GM20000 (cell line): ENCODE results near the gene AKR1B15.

Experiments
- DNase-seq: peaks from one replicate; pipeline ENCODE4 v3.0.0; 2012; ENCODE audit warnings: low spot score
- TF ChIP-seq, protein P1 (sequence below): IDR thresholded peaks from 2 replicates; pipeline ENCODE4 v1.5.1; 2012; ENCODE audit warnings: mild to moderate bottlenecking, control low read depth; ENCODE audit errors: extremely low read depth, missing control alignments

The AKR1B15 gene

DNA sequence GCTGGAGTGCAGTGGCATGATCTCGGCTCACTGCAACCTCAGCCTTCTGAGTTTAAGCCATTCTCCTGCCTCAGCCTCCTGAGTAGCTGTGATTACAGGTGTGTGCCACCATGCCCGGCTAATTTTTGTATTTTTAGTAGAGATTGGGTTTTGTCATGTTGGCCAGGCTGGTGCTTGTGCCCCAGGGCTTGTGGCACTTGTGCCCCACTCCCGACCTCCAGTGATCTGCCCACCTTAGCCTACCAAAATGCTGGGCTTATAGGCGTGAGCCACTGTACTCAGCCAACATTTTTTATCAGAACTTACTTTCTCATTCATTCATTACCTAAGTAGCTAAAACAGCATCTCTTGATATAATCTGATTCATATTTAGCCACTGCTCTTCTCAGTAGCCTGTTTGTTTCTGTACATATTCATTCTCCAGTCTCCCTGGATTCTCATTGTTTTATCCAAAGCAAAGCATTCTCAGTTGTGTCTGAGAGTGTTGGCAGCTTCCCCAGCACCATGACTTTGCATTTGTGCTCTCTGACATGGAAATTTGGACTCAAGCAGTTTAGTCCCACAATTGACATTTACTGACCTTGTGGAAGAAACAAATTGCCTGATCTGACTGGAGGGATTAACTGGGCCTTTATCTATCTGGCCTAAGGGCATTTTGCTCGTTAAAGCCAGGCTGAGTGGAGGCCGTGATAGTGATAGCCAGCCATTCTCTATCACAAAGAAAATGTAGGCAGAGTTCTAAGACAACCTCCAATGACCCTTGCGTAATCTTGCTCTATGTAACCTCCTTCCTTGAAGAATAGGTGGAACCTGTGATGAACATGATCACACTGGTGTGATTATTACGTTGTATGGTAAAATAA lies 44.9 kb downstream of the AKR1B15 start:
- TF ChIP-seq, protein P1, sequence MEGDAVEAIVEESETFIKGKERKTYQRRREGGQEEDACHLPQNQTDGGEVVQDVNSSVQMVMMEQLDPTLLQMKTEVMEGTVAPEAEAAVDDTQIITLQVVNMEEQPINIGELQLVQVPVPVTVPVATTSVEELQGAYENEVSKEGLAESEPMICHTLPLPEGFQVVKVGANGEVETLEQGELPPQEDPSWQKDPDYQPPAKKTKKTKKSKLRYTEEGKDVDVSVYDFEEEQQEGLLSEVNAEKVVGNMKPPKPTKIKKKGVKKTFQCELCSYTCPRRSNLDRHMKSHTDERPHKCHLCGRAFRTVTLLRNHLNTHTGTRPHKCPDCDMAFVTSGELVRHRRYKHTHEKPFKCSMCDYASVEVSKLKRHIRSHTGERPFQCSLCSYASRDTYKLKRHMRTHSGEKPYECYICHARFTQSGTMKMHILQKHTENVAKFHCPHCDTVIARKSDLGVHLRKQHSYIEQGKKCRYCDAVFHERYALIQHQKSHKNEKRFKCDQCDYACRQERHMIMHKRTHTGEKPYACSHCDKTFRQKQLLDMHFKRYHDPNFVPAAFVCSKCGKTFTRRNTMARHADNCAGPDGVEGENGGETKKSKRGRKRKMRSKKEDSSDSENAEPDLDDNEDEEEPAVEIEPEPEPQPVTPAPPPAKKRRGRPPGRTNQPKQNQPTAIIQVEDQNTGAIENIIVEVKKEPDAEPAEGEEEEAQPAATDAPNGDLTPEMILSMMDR = no peak
- no peak for DNase-seq

DNA sequence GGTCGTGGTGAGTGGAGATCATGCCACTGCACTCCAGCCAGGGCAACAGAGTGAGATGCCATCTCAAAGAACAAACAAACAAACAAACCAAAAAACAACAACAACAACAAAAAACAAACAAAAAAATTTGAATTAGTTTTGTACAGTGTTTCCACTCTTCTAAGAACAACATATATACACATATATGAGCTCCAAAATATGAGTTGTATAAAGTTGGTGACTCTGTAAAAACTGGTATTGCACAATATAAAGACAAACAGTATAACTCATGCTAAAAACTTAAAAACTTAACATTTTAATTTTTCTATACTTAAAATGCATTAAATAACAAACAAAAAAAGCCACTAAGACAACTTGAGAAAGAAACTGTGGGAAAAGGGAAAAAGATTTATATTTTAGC lies 46.0 kb downstream of the AKR1B15 start:
- no peak for DNase-seq
- TF ChIP-seq, protein P1 = no peak

DNA sequence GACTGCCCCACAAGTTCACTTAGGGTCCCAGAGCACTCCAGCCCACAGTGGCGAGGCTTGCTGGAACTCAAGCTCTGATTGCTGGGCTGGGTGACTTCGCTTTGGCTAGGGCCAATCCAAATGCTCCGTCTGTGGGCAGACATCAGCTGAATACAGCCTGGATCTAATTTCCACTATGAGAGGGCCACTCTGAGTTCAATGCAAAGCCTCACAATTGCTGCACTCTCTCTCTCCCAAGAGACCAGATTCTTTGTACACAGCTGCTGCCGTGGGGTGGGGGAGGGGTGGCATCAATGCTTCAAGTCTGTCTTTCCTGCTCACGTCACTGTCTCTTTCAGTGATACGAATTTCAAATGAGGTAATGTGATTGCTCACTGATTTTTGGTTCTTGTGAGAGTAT lies 50.5 kb downstream of the AKR1B15 start:
- TF ChIP-seq, protein P1 = no peak
- DNase-seq = no peak

DNA sequence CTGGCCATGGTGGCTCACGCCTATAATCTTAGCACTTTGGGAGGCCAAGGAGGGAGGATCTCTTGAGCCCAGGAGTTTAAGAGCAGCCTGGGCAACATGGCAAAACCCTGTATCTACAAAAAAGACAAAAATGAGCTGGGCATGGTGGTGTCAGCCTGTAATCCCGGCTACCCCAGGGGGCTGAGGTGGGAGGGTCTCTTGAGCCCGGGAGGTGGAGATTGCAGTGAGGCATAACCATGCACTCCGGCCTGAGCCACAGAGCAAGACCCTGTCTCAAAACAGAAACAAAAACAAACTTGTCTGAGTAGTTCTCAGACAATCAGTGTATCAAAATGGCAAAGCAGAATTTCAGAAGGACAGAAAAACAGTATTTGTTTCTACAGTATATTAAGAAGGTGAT lies 52.5 kb downstream of the AKR1B15 start:
- DNase-seq = no peak
- TF ChIP-seq, protein P1 = no peak

DNA sequence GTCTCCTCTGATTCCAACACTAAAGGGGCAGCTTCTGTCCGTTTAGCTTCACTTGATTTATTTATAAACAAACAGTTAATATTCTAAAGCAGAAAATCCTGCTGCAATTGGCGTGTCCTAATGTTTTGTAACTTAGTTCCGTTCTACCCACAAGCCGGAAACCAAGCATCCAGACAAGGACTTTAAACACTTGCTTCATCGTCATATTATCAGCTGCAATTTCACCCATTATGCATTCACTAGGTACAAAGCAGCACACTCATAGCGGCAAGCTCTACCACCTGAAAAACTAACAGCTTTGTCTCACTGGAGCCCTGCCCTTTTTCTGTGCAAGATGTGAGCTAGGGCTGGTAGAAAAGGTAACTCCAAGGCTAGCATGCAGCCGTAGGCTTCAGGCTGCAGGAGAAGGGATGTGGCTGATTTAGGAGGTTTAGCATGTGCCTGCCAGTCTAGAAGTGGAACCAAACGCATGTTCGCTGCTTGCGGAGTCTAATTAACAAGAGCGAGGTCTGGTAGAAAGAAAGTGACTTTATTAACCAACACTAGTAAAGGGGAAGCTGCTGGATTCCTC lies 54.1 kb downstream of the AKR1B15 start:
- DNase-seq = no peak
- TF ChIP-seq, protein P1 = no peak

DNA sequence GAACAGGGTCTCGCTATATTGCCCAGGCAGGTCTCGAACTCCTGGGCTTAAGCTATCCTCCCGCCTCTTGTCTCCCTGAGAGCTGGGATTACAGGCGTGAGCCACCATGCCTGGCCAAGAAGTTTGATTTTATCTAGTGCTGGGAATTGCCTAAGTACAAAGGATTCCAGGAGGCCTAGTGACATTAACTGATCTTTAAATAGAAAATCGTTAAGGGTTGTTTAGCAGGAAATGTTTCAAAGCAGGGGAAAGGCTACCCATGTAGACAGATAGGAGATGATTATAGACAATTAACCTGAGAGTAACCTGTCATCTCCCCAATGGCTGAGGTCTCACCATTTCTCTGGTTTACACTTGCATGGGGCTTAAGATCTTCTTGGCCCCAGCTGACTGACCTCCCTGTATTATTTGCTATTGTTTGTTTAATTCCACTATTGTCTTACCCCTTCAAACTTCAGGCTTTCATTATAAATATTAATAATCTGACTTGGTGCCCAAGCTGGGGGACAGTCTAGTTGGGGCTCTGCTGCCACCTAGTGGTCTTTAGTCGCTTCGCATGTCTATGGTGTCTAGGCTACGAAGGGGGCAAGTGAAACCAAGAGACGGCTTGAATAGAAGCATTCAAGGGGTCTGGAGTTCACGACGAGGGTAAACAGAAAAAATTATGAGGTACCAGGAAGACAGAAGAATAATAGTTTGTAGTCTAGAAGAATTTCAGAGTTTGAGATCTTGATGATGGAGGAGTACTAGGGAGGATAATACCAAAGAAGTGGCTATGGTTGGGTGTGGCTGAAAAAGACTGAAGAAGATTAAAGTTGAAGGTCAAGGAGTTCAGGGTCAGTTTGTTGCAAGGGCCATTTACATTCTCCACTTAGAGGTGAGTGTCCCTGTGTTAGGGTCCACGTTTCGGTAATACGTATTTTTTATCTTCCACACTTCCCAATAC lies 57.3 kb downstream of the AKR1B15 start:
- DNase-seq = peak; percentile 61
- TF ChIP-seq, protein P1 = peak; percentile 72

DNA sequence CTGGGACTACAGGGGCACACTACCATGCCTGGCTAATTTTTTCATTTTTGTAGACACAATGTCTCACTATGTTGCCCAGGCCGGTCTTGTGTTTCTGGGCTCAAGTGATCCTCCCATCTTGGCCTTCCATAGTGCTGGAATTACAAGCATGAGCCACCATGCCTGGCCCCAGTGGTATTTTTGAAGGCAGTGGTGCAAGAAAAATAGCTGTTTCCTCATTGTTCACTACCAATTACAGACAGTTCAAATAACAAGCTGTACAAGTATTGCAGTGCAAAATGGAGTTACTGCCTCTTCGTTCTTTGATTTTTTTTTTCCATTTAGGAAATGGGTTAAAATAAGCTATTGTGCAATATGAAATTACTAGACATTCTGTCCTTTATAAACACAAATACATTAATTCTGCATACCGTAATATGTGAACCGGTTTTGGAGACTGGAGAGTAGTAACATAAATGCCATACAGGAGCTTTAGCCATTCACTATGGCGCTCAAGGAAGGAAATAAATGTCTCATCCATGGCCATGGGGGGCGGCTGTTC lies 62.8 kb downstream of the AKR1B15 start:
- TF ChIP-seq, protein P1 = no peak
- DNase-seq = no peak
